CD8-positive, alpha-beta memory T cell (primary cell): ENCODE measurements around the gene CNPY1. TPM values are rescaled to one million over a fixed set of nuclear protein-coding genes. Genes with fewer than 3 reads are reported as not detected.
"Not testable (repeated sequence)": the region's sequence is repeated elsewhere in the genome, so short reads cannot be mapped to it uniquely, and the experiment has no call there.

Experiments
- CTCF ChIA-PET: fragments of 350-600 bp; sonication (Branson Sonifier 250); formaldehyde crosslinking; loops from one replicate; lab custom pipeline; 2021; ENCODE audit warnings: antibody characterized with exemption; lab: Charles Lee
- POLR2A ChIA-PET: fragments of 350-600 bp; sonication (Branson Sonifier 250); formaldehyde crosslinking; loops from one replicate; lab custom pipeline; 2021; ENCODE audit warnings: antibody characterized with exemption; lab: Charles Lee
- DNase-seq, 5 donors: peaks; one replicate each; pipeline versions ENCODE4 v3.0.0 to v3.0.0-alpha.2; 2020 to 2022; ENCODE audit warnings: mixed read lengths in 1 of 5
- H3K27ac ChIP-seq: one replicate; pipeline ENCODE4 v1.7.0; 2013; ENCODE audit warnings: low read depth, mild to moderate bottlenecking, low read length, moderate library complexity
- H3K27me3 ChIP-seq: 2 replicates; pipeline ENCODE4 v1.7.0; 2013; ENCODE audit warnings: low read length, mild to moderate bottlenecking; ENCODE audit not compliant: insufficient read depth, poor library complexity, severe bottlenecking
- H3K36me3 ChIP-seq: 2 replicates; pipeline ENCODE4 v1.7.0; 2013; ENCODE audit warnings: mild to moderate bottlenecking, low read length, moderate library complexity; ENCODE audit not compliant: insufficient read depth
- H3K4me1 ChIP-seq: 2 replicates; pipeline ENCODE4 v1.7.0; 2013; ENCODE audit warnings: mild to moderate bottlenecking, low read length, moderate library complexity; ENCODE audit not compliant: insufficient read depth
- H3K4me3 ChIP-seq: 2 replicates; pipeline ENCODE4 v1.7.0; 2013; ENCODE audit warnings: mild to moderate bottlenecking, low read length
- H3K9me3 ChIP-seq: 2 replicates; pipeline ENCODE4 v1.7.0; 2013; ENCODE audit warnings: mild to moderate bottlenecking, low read length
- H3K27ac Mint-ChIP-seq, 8 donors: one replicate each; pipeline ENCODE4 v1.8.0; 2020 to 2021; ENCODE audit warnings: mixed read lengths in 8 of 8, mild to moderate bottlenecking in 6 of 8, inconsistent platforms in 3 of 8, moderate library complexity in 3 of 8
- H3K27me3 Mint-ChIP-seq, 2 donors: one replicate each; pipeline ENCODE4 v1.8.0; 2020 to 2021; ENCODE audit warnings: mixed read lengths in 2 of 2, mild to moderate bottlenecking in 1 of 2, moderate library complexity in 1 of 2
- H3K36me3 Mint-ChIP-seq, 3 donors: one replicate each; pipeline ENCODE4 v1.8.0; 2020 to 2021; ENCODE audit warnings: mixed read lengths in 3 of 3, inconsistent platforms in 1 of 3, mild to moderate bottlenecking in 1 of 3
- H3K4me1 Mint-ChIP-seq, 3 donors: one replicate each; pipeline ENCODE4 v1.8.0; 2020 to 2021; ENCODE audit warnings: mixed read lengths in 3 of 3, inconsistent platforms in 1 of 3, mild to moderate bottlenecking in 1 of 3
- H3K4me3 Mint-ChIP-seq, 7 donors: one replicate each; pipeline ENCODE4 v1.8.0; 2020 to 2021; ENCODE audit warnings: mixed read lengths in 7 of 7, mild to moderate bottlenecking in 6 of 7, moderate library complexity in 4 of 7, inconsistent platforms in 2 of 7
- H3K9me3 Mint-ChIP-seq, 5 donors: one replicate each; pipeline ENCODE4 v1.8.0; 2020 to 2022; ENCODE audit warnings: mixed read lengths in 5 of 5, mild to moderate bottlenecking in 3 of 5, moderate library complexity in 2 of 5, inconsistent platforms in 1 of 5
- polyA plus RNA-seq: library from polyadenylated mRNA; unstranded; fragments of 300-500 nt; fragmentation: Illumina TruSeq; gene quantifications from one replicate; pipeline ENCODE4 v1.2.3, GENCODE V29; 2021
- total RNA-seq, 2 experiments: library from RNA; stranded (reverse); gene quantifications; one replicate each; pipeline ENCODE4 v1.2.3, GENCODE V29; 2021

CNPY1 gene
- not detected for total RNA-seq
- not detected for polyA plus RNA-seq

- DNase-seq, H3K9me3 Mint-ChIP-seq, H3K4me1 Mint-ChIP-seq, H3K9me3 ChIP-seq, H3K4me3 Mint-ChIP-seq, POLR2A ChIA-PET, H3K4me3 ChIP-seq, H3K36me3 ChIP-seq, CTCF ChIA-PET, H3K4me1 ChIP-seq, H3K27ac Mint-ChIP-seq, H3K36me3 Mint-ChIP-seq, H3K27ac ChIP-seq, H3K27me3 ChIP-seq: not testable (repeated sequence)
- H3K27me3 Mint-ChIP-seq: peaks cover 8 to 13% of the 10 kb centered on the region in 2 donors
Observed at GRCh38 chr7:155546449-155546848, at the start of gene CNPY1. Gene CNPY1, minus strand, starts transcription at chr7:155546559. Its CDS starts 630 bp downstream, at chr7:155545929.

DNA sequence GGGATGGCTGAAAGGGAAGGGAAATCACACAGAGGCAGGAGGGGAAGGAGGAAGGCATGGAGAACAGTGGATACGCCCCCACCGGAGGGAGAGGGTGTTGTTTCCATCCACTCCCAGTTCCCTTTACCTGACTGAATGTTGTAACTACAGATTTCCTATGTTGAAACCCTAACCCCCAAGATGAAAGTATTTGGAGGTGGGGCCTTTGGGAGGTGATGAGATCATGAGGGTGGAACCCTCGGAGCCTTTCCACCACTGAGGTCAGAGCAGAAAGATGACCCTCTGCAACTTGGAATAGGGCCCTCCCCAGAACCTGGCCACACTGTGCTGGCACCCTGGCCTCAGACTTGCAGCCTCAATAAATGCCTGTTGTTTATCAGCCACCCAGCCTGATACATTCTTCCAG lies 48.6 kb upstream of the CNPY1 start:
- no peak overlapping the region for H3K27ac Mint-ChIP-seq
- H3K9me3 ChIP-seq: no peaks in the 10 kb centered on the region
- ChIA-PET CTCF (interaction anchor here (1.6 to 1.9 kb wide), 2 partner anchors 139 to 172 kb away, joined by 4 to 9 read pairs; no protein-coding TSS in a partner anchor), POLR2A (no interaction called here)
- DNase-seq: no peak
- H3K4me3 ChIP-seq: no peak overlapping the region
- H3K27ac ChIP-seq: no peak overlapping the region
- no peaks in the 10 kb centered on the region for H3K36me3 Mint-ChIP-seq
- peaks cover 4% of the 10 kb centered on the region for H3K27me3 ChIP-seq
- peaks cover 28 to 57% of the 10 kb centered on the region in 2 donors for H3K27me3 Mint-ChIP-seq
- H3K4me1 Mint-ChIP-seq: peaks cover 3 to 7% (median 4%) of the 10 kb centered on the region in 3 donors
- H3K4me1 ChIP-seq: no peaks in the 10 kb centered on the region
- H3K36me3 ChIP-seq: no peaks in the 10 kb centered on the region
- H3K9me3 Mint-ChIP-seq: no peaks in the 10 kb centered on the region
- no peak overlapping the region for H3K4me3 Mint-ChIP-seq

- no peak overlapping the region for H3K4me3 ChIP-seq
- no peaks in the 10 kb centered on the region for H3K9me3 Mint-ChIP-seq
- DNase-seq: no peak
- peak overlapping the region in 1 of 8 donors; percentile 13 for H3K27ac Mint-ChIP-seq
- H3K27me3 ChIP-seq: peaks cover 6% of the 10 kb centered on the region
- H3K27me3 Mint-ChIP-seq: peaks cover 25 to 50% of the 10 kb centered on the region in 2 donors
- H3K36me3 ChIP-seq: no peaks in the 10 kb centered on the region
- H3K27ac ChIP-seq: no peak overlapping the region
- H3K36me3 Mint-ChIP-seq: no peaks in the 10 kb centered on the region
- CTCF ChIA-PET: interaction anchor here (1.2 to 1.9 kb wide), 2 partner anchors 144 to 173 kb away, joined by 3 to 9 read pairs; no protein-coding TSS in a partner anchor
- no peak overlapping the region for H3K4me3 Mint-ChIP-seq
- no peaks in the 10 kb centered on the region for H3K9me3 ChIP-seq
- no peaks in the 10 kb centered on the region for H3K4me1 ChIP-seq
- H3K4me1 Mint-ChIP-seq: peaks cover 3 to 7% (median 4%) of the 10 kb centered on the region in 3 donors
- POLR2A ChIA-PET: no interaction called here
Observed at GRCh38 chr7:155594163-155594732, 47.9 kb upstream of the CNPY1 start.

DNA sequence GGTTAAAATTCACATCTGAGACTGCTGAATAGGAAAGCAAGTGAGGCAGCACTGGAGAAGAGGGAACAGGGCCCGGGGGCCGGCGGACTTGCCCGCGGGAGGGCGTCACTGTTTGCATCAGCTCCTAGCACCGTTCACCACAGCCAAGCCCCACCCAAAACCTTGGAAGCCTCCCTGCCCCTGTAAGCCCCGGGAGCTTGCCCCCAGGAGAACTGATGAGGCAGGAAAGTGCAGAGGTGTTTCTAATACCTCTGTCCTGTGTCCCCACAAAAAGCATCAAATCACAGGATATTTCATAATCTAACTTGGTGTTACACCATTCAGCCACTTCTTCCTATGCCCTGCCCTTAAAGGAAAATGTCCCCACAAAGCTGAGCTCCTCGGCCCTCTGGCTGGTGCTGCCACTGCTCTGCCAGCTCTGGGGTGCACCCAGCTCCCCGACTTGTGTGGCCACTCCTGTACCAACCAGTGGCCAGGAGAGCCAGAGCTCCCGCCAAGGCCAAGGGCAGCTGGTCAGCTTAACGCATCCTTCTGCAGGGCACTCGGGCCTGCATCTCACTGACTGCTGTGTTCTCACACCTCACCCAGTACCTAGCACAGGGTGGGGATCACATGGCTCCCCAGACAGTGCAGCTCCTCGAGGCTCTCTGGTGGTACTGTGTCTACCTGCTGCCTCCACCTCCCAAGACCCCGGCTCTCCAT lies 47.3 kb upstream of the CNPY1 start:
- Mint-ChIP-seq H3K4me1 (peaks cover 0 to 2% (median 0%) of the 10 kb centered on the region in 3 donors), H3K27me3 (peaks cover 21 to 48% of the 10 kb centered on the region in 2 donors), H3K36me3 (no peaks in the 10 kb centered on the region), H3K4me3 (peak overlapping the region in 1 of 7 donors; percentile 18), H3K9me3 (no peaks in the 10 kb centered on the region), H3K27ac (no peak overlapping the region)
- ChIA-PET POLR2A (no interaction called here), CTCF (interaction anchor here (1.2 kb wide), 1 partner anchor 144 kb away, joined by 3 read pairs; no protein-coding TSS in a partner anchor)
- Histone ChIP-seq H3K4me1 (no peaks in the 10 kb centered on the region), H3K36me3 (no peaks in the 10 kb centered on the region), H3K27ac (no peak overlapping the region), H3K27me3 (peaks cover 7% of the 10 kb centered on the region), H3K9me3 (no peaks in the 10 kb centered on the region), H3K4me3 (no peak overlapping the region)
- no peak for DNase-seq

GRCh38 chr7:155591055-155591775 lies 44.9 kb upstream of the CNPY1 start:
- no peaks in the 10 kb centered on the region for H3K4me1 Mint-ChIP-seq
- DNase-seq: no peak
- Histone ChIP-seq H3K4me1 (no peaks in the 10 kb centered on the region), H3K4me3 (no peak overlapping the region), H3K27me3 (peaks cover 7% of the 10 kb centered on the region), H3K27ac (no peak overlapping the region), H3K9me3 (no peaks in the 10 kb centered on the region), H3K36me3 (no peaks in the 10 kb centered on the region)
- H3K4me3 Mint-ChIP-seq: no peak overlapping the region
- no peaks in the 10 kb centered on the region for H3K36me3 Mint-ChIP-seq
- POLR2A ChIA-PET: no interaction called here
- peaks cover 19 to 60% of the 10 kb centered on the region in 2 donors for H3K27me3 Mint-ChIP-seq
- no peak overlapping the region for H3K27ac Mint-ChIP-seq
- no peaks in the 10 kb centered on the region for H3K9me3 Mint-ChIP-seq
- CTCF ChIA-PET: interaction anchor here (1.3 to 1.4 kb wide), 2 partner anchors 8 to 177 kb away, joined by 3 to 4 read pairs; no protein-coding TSS in a partner anchor

- DNase-seq: no peak
- ChIA-PET POLR2A (no interaction called here), CTCF (interaction anchor here (0.7 to 1.4 kb wide), 4 partner anchors 8 to 178 kb away, joined by 3 to 4 read pairs (median 4); no protein-coding TSS in a partner anchor)
- no peaks in the 10 kb centered on the region for H3K9me3 ChIP-seq
- no peak overlapping the region for H3K4me3 ChIP-seq
- H3K36me3 Mint-ChIP-seq: no peaks in the 10 kb centered on the region
- H3K27me3 Mint-ChIP-seq: peaks cover 20 to 67% of the 10 kb centered on the region in 2 donors
- H3K27me3 ChIP-seq: peaks cover 7% of the 10 kb centered on the region
- no peak overlapping the region for H3K27ac ChIP-seq
- no peaks in the 10 kb centered on the region for H3K4me1 ChIP-seq
- H3K4me1 Mint-ChIP-seq: no peaks in the 10 kb centered on the region
- no peaks in the 10 kb centered on the region for H3K9me3 Mint-ChIP-seq
- H3K4me3 Mint-ChIP-seq: no peak overlapping the region
- peak overlapping the region in 1 of 8 donors; percentile 77 for H3K27ac Mint-ChIP-seq
- no peaks in the 10 kb centered on the region for H3K36me3 ChIP-seq
Observed at GRCh38 chr7:155590215-155591018, 44.1 kb upstream of the CNPY1 start.

- Histone ChIP-seq H3K27me3 (peaks cover 3% of the 10 kb centered on the region), H3K4me1 (no peaks in the 10 kb centered on the region)
- no peak overlapping the region for H3K4me3 Mint-ChIP-seq
Observed at GRCh38 chr7:155589001-155589980, 42.9 kb upstream of the CNPY1 start.

More at GRCh38 chr7:155589001-155589980, 42.9 kb upstream of the CNPY1 start:
- CTCF ChIA-PET: interaction anchor here (1.3 kb wide), 1 partner anchor 10 kb away, joined by 4 read pairs; no protein-coding TSS in a partner anchor
- H3K4me3 ChIP-seq: no peak overlapping the region
- DNase-seq: no peak
- no peaks in the 10 kb centered on the region for H3K9me3 ChIP-seq
- POLR2A ChIA-PET: no interaction called here
- no peak overlapping the region for H3K27ac Mint-ChIP-seq
- no peaks in the 10 kb centered on the region for H3K36me3 ChIP-seq
- H3K9me3 Mint-ChIP-seq: no peaks in the 10 kb centered on the region
- H3K36me3 Mint-ChIP-seq: no peaks in the 10 kb centered on the region
- H3K4me1 Mint-ChIP-seq: no peaks in the 10 kb centered on the region
- H3K27me3 Mint-ChIP-seq: peaks cover 20 to 61% of the 10 kb centered on the region in 2 donors
- H3K27ac ChIP-seq: no peak overlapping the region
